Small intestine (tissue), 7 donors: ENCODE results near the gene ZFYVE28. TPM values are rescaled to one million over a fixed set of nuclear protein-coding genes. Genes with fewer than 3 reads are reported as not detected.

Experiments used
- DNase-seq, 2 donors: peaks; one replicate each; pipeline versions ENCODE4 v3.0.0 to v3.0.0-alpha.2; 2013
- FAIRE-seq: peaks from 2 replicates; lab custom pipeline; 2012; peaks lifted over from hg19 to GRCh38; lab: Jason Lieb, UNC
- H3K27ac ChIP-seq, 3 donors: one replicate each; pipeline ENCODE4 v1.5.1; 2013; ENCODE audit warnings: low read length in 2 of 3, mild to moderate bottlenecking in 2 of 3, control low read depth in 1 of 3, inconsistent platforms in 1 of 3, low read depth in 1 of 3, moderate library complexity in 1 of 3
- H3K27me3 ChIP-seq, 3 donors: one replicate each; pipeline ENCODE4 v1.6.1; 2013; ENCODE audit warnings: low read length in 3 of 3, inconsistent platforms in 1 of 3; ENCODE audit not compliant: control insufficient read depth in 3 of 3, insufficient read depth in 3 of 3
- H3K36me3 ChIP-seq, 3 donors: one replicate each; pipeline ENCODE4 v1.6.1; 2013; ENCODE audit warnings: low read length in 3 of 3, inconsistent platforms in 1 of 3, low read depth in 1 of 3, mild to moderate bottlenecking in 1 of 3, moderate library complexity in 1 of 3; ENCODE audit not compliant: control insufficient read depth in 3 of 3, insufficient read depth in 2 of 3
- H3K4me1 ChIP-seq, 3 donors: one replicate each; pipeline ENCODE4 v1.6.1; 2013; ENCODE audit warnings: low read length in 2 of 3, inconsistent platforms in 1 of 3, low read depth in 1 of 3, mild to moderate bottlenecking in 1 of 3, moderate library complexity in 1 of 3; ENCODE audit not compliant: control insufficient read depth in 3 of 3, insufficient read depth in 2 of 3
- H3K4me3 ChIP-seq, 3 donors: one replicate each; pipeline ENCODE4 v1.5.1; 2013; ENCODE audit warnings: low read length in 3 of 3, control low read depth in 1 of 3, inconsistent platforms in 1 of 3, low read depth in 1 of 3, mild to moderate bottlenecking in 1 of 3, moderate library complexity in 1 of 3
- H3K9me3 ChIP-seq, 2 donors: one replicate each; pipeline ENCODE4 v1.6.1; 2013; ENCODE audit warnings: low read depth in 1 of 2, low read length in 1 of 2; ENCODE audit not compliant: control insufficient read depth in 2 of 2, insufficient read depth in 1 of 2
- WGBS, 3 donors: extraction: QIAGEN DNeasy Blood & Tissue Kit; methylation state at CpG; one replicate each; pipeline ENCODE4 v1.1.7; 2013; 5-methylcytosine and 5-hydroxymethylcytosine counted together
- polyA plus RNA-seq, 4 donors: library from polyadenylated mRNA; stranded (reverse) in 3 of 4; unstranded in 1 of 4; fragments of 200-250 nt in 3 of 4; fragments of 120-200 nt in 1 of 4; gene quantifications; one replicate each; pipeline versions ENCODE4 v1.2.1 to v1.2.3, GENCODE V29; 2013
- donor health status: healthy with polysubstance abuse.
- donor health status: control.
- donor health status: control.
- donor health status: Bipolar disorder and iron deficiency.
- donor health status: healthy.

ZFYVE28 gene
- polyA plus RNA-seq, 4 donors, result 8.6 to 29.5 (median 12.8) TPM

DNA sequence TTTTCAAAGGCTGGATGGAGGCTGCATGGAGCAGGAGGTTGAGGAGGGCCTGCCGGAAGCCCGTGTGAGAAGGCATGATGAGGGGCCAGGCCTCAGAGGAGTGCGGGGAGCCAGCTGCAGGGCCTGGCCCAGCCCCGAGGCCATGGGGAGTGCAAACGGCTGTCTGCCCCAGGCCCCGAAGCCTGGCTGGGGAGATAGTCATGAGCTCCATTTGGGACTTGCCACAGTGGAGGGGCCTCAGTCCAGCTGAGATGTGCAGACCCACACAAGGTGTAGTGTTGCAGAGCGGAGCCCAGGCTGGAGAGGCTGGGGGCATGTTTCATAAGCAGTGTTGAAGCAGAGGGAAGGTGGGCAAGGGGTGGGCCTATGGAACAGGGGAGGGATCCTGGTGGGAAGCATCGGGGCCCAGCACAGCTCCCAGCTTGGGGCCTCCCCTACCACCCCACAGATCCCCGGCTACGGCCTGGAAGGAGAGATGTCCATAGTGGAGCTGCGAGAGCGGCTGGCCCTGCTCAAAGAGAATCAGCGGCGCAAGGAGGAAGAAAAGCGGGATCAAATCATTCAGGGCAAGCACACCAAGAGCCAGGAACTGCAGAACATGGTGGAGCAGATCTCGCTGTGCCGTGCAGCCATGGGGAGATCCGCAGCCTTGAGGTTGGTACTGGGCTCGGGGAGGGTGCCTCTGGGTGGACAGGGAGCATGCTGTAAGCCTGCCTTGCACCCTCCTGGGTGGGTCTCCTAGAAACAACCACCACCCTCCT is 41.3 kb upstream of the ZFYVE28 start:
- peaks cover 2 to 7% (median 3%) of the 10 kb centered on the region in 3 donors for H3K4me1 ChIP-seq
- DNase-seq, result no peak
- H3K36me3 ChIP-seq, result peaks cover 0 to 3% (median 0%) of the 10 kb centered on the region in 3 donors
- H3K4me3 ChIP-seq, result no peak overlapping the region
- H3K27ac ChIP-seq, result no peak overlapping the region
- FAIRE-seq, result no peak
- WGBS, 3 donors, result 94 to 95% (median 95%) methylated on average over 17 to 19 of the region's 19 CpGs
- peaks cover 0 to 5% (median 0%) of the 10 kb centered on the region in 3 donors for H3K27me3 ChIP-seq
- H3K9me3 ChIP-seq, result no peaks in the 10 kb centered on the region

DNA sequence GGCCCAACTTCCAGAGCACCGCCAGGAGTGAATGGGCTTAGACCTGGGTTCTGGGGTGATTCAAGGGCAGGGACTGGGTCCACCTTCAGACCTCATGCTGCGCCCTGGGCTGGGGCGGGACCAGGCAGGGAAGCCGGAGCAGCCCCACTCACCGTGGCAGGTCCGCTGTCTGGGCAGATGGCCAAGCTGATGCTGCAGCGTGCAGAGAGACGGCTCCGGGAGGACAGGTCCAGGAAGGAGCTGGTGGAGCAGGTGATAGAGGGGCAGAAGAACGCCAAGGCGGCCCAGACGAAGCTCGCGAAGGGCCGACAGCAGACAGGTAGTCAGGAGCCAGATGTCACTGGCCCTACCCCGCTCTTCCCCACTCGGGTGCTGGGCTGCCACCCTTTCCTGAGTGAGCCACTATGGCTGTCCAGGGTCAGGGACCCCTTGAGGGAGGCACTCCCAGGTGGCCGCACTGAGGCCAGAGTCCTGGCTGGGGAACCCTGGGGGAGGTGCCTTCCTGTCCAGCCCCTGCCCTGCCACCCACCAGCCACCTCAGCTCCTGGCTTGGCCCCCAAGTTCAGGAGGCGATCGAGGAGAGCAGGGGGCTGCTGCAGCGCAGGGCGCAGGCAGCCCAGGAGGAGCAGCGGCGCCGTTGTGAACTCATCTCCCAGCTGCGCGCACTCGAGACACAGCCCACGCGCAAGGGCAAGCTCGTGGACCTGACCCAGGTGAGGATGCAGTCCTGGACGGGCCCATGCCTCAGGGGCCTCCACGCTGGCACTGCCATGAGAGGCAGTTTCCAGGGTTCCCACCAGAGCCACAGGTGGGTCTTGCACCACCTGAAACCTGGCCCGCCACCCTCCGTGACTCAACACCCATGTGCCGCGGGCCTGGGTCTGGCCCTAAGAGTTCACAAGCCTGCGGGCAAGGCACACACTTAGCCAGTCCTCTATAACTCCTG is 40.4 kb upstream of the ZFYVE28 start:
- no peak overlapping the region for H3K4me3 ChIP-seq
- WGBS, 3 donors, result 64 to 80% (median 72%) methylated on average over 34 to 38 of the region's 38 CpGs
- no peak overlapping the region for H3K27ac ChIP-seq
- H3K9me3 ChIP-seq, result no peaks in the 10 kb centered on the region
- no peaks in the 10 kb centered on the region for H3K36me3 ChIP-seq
- no peak for DNase-seq
- no peak for FAIRE-seq
- H3K27me3 ChIP-seq, result peaks cover 0 to 5% (median 0%) of the 10 kb centered on the region in 3 donors
- peaks cover 2 to 7% (median 3%) of the 10 kb centered on the region in 3 donors for H3K4me1 ChIP-seq

DNA sequence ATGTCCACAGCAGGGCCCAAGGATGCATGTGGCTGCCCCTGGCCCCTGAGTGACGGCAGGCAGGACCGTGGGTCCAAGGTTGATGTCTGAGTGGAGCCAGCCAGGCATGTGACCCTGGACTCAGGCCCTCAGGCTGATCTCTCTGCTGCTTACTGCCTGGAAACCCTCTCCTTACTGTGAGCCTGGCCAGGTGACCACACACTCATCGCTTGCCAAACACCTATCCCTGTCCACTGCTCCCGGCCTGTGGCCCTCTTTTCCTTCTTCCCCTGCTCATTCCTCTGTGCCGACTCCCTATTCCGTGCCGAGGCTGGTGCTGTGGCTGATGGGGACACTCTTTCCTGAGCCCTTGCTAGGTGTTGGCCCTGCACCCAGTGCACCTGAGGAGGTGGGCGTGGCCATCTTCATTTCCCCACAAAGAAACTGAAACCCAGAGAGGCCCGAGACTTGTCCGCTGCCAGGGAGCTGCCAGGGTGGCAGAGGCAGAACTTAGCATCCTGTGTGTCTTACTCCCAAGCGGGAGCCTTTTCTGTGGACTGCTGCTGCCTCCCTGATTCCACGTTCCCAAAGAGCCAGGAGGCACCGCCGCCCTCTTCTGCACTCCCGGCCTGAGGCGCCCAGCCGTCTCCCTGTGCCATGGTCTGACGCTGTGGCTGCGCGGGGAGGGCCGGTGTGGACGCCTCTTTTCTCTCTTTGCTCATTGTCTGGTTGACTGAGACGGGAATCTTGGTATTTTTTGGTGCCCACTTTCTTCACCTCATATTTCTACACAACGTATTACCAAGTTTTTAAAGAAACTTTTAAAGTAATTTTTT is 39.2 kb upstream of the ZFYVE28 start:
- peak; percentile 44 to 46 for DNase-seq
- H3K4me1 ChIP-seq, result peaks cover 2 to 4% (median 3%) of the 10 kb centered on the region in 3 donors

DNA sequence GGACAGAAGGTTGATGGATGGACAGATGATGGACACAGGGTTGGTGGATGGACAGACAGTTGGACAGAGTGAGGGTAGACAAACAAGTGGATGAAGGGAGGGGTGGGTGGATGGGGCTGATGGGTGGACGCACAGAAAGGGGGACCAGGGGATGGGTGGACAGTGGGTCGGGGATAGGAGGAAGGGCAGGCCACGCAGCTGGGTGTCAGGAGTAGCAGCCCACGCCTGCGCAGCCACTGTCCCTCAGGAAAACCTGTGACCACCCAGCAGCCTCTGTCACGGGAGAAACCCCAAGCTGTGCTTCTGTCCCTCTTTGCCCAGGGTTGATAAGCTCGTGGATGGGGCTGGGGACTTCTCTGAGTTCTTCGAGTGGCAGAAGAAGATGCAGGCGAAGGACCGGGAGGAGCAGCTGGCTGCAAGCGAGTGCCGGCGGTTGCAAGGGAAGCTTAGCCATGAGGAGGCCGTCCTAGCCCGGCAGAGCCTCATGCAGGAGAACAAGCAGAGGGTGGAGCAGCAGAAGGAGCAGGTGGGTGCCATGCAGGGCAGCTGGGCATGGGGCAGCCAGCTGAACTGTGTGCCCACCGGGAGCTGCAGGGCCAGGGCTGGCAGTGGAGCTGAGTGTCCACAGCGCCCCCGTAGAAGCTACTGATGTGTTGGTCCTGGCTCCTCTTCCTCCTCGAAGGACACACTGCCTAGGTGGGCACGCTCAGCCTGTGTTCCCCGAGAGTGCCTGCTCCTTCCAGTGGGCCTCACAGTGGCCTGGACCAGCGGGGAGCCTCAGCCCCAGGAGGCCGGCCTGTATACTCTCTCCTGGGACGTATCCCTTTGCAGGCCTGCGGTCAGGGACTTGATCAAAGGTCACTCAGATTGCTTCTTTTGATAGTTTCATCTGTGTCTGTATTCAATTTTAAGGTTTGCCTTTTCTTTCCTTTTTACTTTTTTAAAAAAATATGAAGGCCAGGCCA is 33.7 kb upstream of the ZFYVE28 start:
- 70 to 77% (median 72%) methylated on average over 25 of the region's 25 CpGs for WGBS, 3 donors
- H3K36me3 ChIP-seq, result no peaks in the 10 kb centered on the region
- H3K4me3 ChIP-seq, result no peak overlapping the region
- no peak overlapping the region for H3K27ac ChIP-seq
- FAIRE-seq (no peak), DNase-seq (peak in 1 of 2 donors; percentile 23)
- no peaks in the 10 kb centered on the region for H3K4me1 ChIP-seq
- H3K27me3 ChIP-seq, result no peaks in the 10 kb centered on the region
- no peaks in the 10 kb centered on the region for H3K9me3 ChIP-seq

More for the DNA sequence above, 39.2 kb upstream of the ZFYVE28 start:
- Histone ChIP-seq H3K36me3 (no peaks in the 10 kb centered on the region), H3K27me3 (no peaks in the 10 kb centered on the region), H3K9me3 (no peaks in the 10 kb centered on the region), H3K27ac (no peak overlapping the region), H3K4me3 (no peak overlapping the region)
- no peak for FAIRE-seq
- WGBS, 3 donors, result 46 to 74% (median 59%) methylated on average over 24 of the region's 24 CpGs

DNA sequence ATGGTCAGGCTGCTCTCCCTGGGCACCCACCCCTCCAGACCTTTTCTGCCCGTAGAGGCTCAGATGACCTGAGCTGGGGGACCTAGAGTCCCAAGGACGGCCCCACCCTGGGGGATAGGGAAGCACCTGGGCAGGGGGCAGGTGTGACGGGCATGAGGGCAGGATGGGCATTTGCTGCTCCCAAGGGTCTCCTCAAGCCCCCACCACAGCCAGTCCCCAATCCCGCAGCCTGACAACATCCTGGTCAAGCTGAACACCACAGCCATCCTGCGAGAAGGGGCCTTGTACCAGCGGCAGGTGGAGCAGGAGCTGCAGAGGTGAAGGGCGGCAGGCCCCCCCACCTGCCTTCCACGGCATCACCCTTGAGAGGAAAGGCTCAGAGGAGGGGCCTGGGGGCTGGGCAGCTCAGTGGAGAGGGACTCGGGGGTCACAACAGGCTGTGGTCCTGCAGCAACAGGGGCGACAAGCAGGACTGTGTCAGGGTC is 32.6 kb upstream of the ZFYVE28 start:
- DNase-seq (no peak), FAIRE-seq (no peak)
- Histone ChIP-seq H3K9me3 (no peaks in the 10 kb centered on the region), H3K36me3 (no peaks in the 10 kb centered on the region), H3K27ac (no peak overlapping the region), H3K4me3 (no peak overlapping the region), H3K4me1 (no peaks in the 10 kb centered on the region), H3K27me3 (no peaks in the 10 kb centered on the region)
- 81 to 87% (median 84%) methylated on average over 10 of the region's 10 CpGs for WGBS, 3 donors

DNA sequence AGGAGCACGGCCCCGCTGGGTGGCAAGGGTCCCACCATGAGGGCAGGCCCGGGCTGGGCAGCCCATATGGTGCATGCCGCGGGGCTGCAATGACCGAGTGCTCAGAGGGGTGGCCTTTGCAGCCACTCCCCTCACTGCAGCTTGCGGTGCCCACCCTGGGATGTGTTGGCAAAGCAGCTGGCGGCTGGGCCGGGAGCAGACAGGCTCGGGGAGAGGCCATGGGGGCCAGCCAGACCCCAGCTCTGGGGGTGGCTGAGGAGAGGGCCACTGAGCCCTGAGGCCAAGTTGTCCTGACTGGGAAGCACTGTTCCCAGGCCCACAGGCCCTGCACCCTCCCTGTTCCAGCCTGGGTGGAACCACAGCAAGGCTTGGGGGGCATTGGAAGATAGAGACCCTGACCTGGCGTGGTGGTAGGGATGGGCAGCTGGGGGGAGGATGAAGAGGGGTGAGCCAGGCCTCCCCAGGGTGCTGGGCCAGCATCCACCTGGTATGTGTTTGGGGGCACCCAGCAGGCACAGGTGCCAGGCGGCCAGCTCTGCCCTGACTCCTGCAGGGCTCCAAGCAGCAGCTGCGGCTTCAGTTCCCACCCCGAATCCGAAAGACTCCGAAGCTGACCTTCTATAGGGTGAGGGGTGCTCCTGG is 32.1 kb upstream of the ZFYVE28 start:
- DNase-seq (no peak), FAIRE-seq (no peak)
- WGBS, 3 donors, result 85 to 90% (median 86%) methylated on average over 16 of the region's 16 CpGs
- Histone ChIP-seq H3K9me3 (no peaks in the 10 kb centered on the region), H3K36me3 (no peaks in the 10 kb centered on the region), H3K27me3 (no peaks in the 10 kb centered on the region), H3K4me3 (no peak overlapping the region), H3K4me1 (no peaks in the 10 kb centered on the region), H3K27ac (no peak overlapping the region)
